RWPE2 (cell line): ENCODE measurements around the gene ZC3H6.

Experiments
- ATAC-seq: fragments of 200-7000 bp; cut with Tn5 transposase; 3 replicates; pipeline ENCODE4 v1.9.1; 2021; ENCODE audit warnings: low read depth
- DNase-seq: peaks from one replicate; pipeline ENCODE4 v3.0.0-alpha.2; 2020; ENCODE audit warnings: low spot score
- H3K27ac ChIP-seq: fragments of 450-650 bp; 2 replicates; pipeline ENCODE4 v1.5.1; 2017; ENCODE audit warnings: mild to moderate bottlenecking; ENCODE audit not compliant: poor library complexity, severe bottlenecking
- H3K27me3 ChIP-seq: fragments of 250-450 bp; sonication (Bioruptor Pico); 2 replicates; pipeline ENCODE4 v1.5.1; 2021; ENCODE audit warnings: mild to moderate bottlenecking, moderate library complexity; ENCODE audit not compliant: insufficient read depth, poor library complexity, severe bottlenecking
- H3K36me3 ChIP-seq: fragments of 250-450 bp; sonication (Bioruptor Pico); 2 replicates; pipeline ENCODE4 v1.5.1; 2020; ENCODE audit warnings: low read depth, mild to moderate bottlenecking, moderate library complexity
- H3K4me1 ChIP-seq: fragments of 250-450 bp; sonication (Bioruptor Pico); 2 replicates; pipeline ENCODE4 v1.5.1; 2021; ENCODE audit warnings: mild to moderate bottlenecking, moderate library complexity; ENCODE audit not compliant: insufficient read depth, poor library complexity, severe bottlenecking
- H3K4me3 ChIP-seq: fragments of 250-450 bp; sonication (Bioruptor Pico); 2 replicates; pipeline ENCODE4 v1.5.1; 2021; ENCODE audit warnings: mild to moderate bottlenecking, moderate library complexity; ENCODE audit not compliant: severe bottlenecking
- H3K9me3 ChIP-seq: fragments of 250-450 bp; sonication (Bioruptor Pico); 2 replicates; pipeline ENCODE4 v1.5.1; 2021; ENCODE audit warnings: mild to moderate bottlenecking, moderate library complexity; ENCODE audit not compliant: severe bottlenecking
- CTCF ChIP-seq: fragments of 450-650 bp; IDR thresholded peaks from one replicate; pipeline ENCODE4 v1.5.1; 2017; ENCODE audit warnings: mild to moderate bottlenecking, moderate library complexity; ENCODE audit not compliant: poor library complexity, severe bottlenecking

The ZC3H6 gene

GRCh38 chr2:112275311-112275886, at the start of gene ZC3H6:
ZC3H6 (plus strand) TSS chr2:112275597; CDS start chr2:112275995, 398 bp downstream.
- DNase-seq = peak; percentile 93
- peak; percentile 96 for ATAC-seq

GRCh38 chr2:112229348-112229747, 46.0 kb upstream of the ZC3H6 start:
- DNase-seq = peak; percentile 61
- H3K9me3 ChIP-seq = no peaks in the 10 kb centered on the region
- no peaks in the 10 kb centered on the region for H3K27me3 ChIP-seq
- H3K4me1 ChIP-seq = peaks cover 9% of the 10 kb centered on the region
- no peak for TF ChIP-seq CTCF
- peak overlapping the region; percentile 17 for H3K27ac ChIP-seq
- H3K36me3 ChIP-seq = peaks cover 57% of the 10 kb centered on the region
- ATAC-seq = peak; percentile 99
- H3K4me3 ChIP-seq = no peak overlapping the region

More at GRCh38 chr2:112275311-112275886, at the start of gene ZC3H6:
- H3K4me1 ChIP-seq = no peaks in the 10 kb centered on the region
- no peaks in the 10 kb centered on the region for H3K9me3 ChIP-seq
- peak within 1 kb of the TSS; percentile 80 for H3K27ac ChIP-seq
- TF ChIP-seq CTCF = peak; percentile 4
- H3K36me3 ChIP-seq = no peaks in the 10 kb centered on the region
- H3K4me3 ChIP-seq = peak within 1 kb of the TSS; percentile 93
- H3K27me3 ChIP-seq = no peaks in the 10 kb centered on the region

GRCh38 chr2:112230371-112230770, 45.0 kb upstream of the ZC3H6 start:
- Histone ChIP-seq H3K27ac (no peak overlapping the region), H3K4me1 (peaks cover 9% of the 10 kb centered on the region), H3K9me3 (no peaks in the 10 kb centered on the region), H3K4me3 (no peak overlapping the region), H3K36me3 (peaks cover 60% of the 10 kb centered on the region), H3K27me3 (no peaks in the 10 kb centered on the region)
- TF ChIP-seq CTCF = no peak
- no peak for DNase-seq
- no peak for ATAC-seq

- DNase-seq (no peak), ATAC-seq (no peak)
- Histone ChIP-seq H3K4me1 (peaks cover 3% of the 10 kb centered on the region), H3K9me3 (no peaks in the 10 kb centered on the region), H3K27me3 (no peaks in the 10 kb centered on the region), H3K4me3 (no peak overlapping the region), H3K36me3 (peaks cover 52% of the 10 kb centered on the region), H3K27ac (no peak overlapping the region)
- TF ChIP-seq CTCF = no peak
These were observed 35.5 kb upstream of the ZC3H6 start for GRCh38 chr2:112239862-112240261.

- ATAC-seq = no peak
- no peak for TF ChIP-seq CTCF
These were observed 33.0 kb upstream of the ZC3H6 start for GRCh38 chr2:112242384-112242783.

More at GRCh38 chr2:112242384-112242783, 33.0 kb upstream of the ZC3H6 start:
- Histone ChIP-seq H3K27me3 (no peaks in the 10 kb centered on the region), H3K4me3 (no peak overlapping the region), H3K9me3 (no peaks in the 10 kb centered on the region), H3K4me1 (peaks cover 3% of the 10 kb centered on the region), H3K27ac (no peak overlapping the region), H3K36me3 (peaks cover 54% of the 10 kb centered on the region)
- no peak for DNase-seq
